ENCODE measurements around the gene MARCHF11. TPM values are rescaled to one million over a fixed set of nuclear protein-coding genes. Genes with fewer than 3 reads are reported as not detected.

The MARCHF11 gene
- total and polyA plus RNA-seq, 2 of the 4 experiments (the other 2 are of a cell fraction) = not detected

- H3K4ac ChIP-seq (ENCODE audit: low read depth, low read length) = no peak overlapping the region
- no peak overlapping the region for H3K9ac ChIP-seq (ENCODE audit: low read depth, low read length)
- no peaks in the 10 kb centered on the region for H4K20me1 ChIP-seq (ENCODE audit: insufficient read depth, low read length)
- H2BK5ac ChIP-seq (ENCODE audit: low read depth, low read length, poor library complexity, severe bottlenecking) = no peak overlapping the region
- dilution Hi-C loops (cut with HindIII; ENCODE audit: low sequenced_read_pairs, unreplicated experiment) (no loop called here), in situ Hi-C loops (cut with MboI; ENCODE audit: low sequenced_read_pairs) (no loop called here), intact Hi-C loops (cut with micrococcal nuclease) (no loop called here)
- no peak overlapping the region for H2AFZ ChIP-seq (replicated peaks; ENCODE audit: low read length, poor library complexity)
- H2AK9ac ChIP-seq (replicated peaks; ENCODE audit: low read depth, low read length, poor library complexity) = no peak overlapping the region
- H2BK15ac ChIP-seq (ENCODE audit: low read depth, low read length) = no peak overlapping the region
- H3K4me1 ChIP-seq (ENCODE audit: control insufficient read depth, insufficient read depth, low read length) = no peaks in the 10 kb centered on the region
- H3K27me3 ChIP-seq (ENCODE audit: control insufficient read depth, insufficient read depth, low read length) = no peaks in the 10 kb centered on the region; the same call in 1 of the 2 replicates
- DNase-seq (no peak), ATAC-seq (ENCODE audit: low read depth) (no peak)
- H3K14ac ChIP-seq (replicated peaks; ENCODE audit: low read depth, low read length) = no peak overlapping the region
- H3K9me1 ChIP-seq (ENCODE audit: insufficient read depth, low read length) = no peaks in the 10 kb centered on the region
- H3K4me3 ChIP-seq (ENCODE audit: insufficient read depth, low read depth, low read length) = no peak overlapping the region
- no TSS peak for BruUV-seq (replicated peaks)
- no peak overlapping the region for H3K56ac ChIP-seq (ENCODE audit: extremely low read depth, insufficient read depth, low read length)
- H2AK5ac ChIP-seq (ENCODE audit: low read depth, low read length) = no peak overlapping the region
- no peak overlapping the region for H2BK120ac ChIP-seq (ENCODE audit: low read depth, low read length)
- TF ChIP-seq CEBPB (IDR thresholded peaks at IDR 0.05; ENCODE audit: low read depth, low read length) (no peak), SMC3 (IDR thresholded peaks at IDR 0.05; ENCODE audit: low read depth, low read length) (no peak), BHLHE40 (IDR thresholded peaks at IDR 0.05; ENCODE audit: low read depth, low read length) (no peak), POLR2A (IDR thresholded peaks at IDR 0.05; ENCODE audit: low read depth, low read length) (no peak), MAFK (IDR thresholded peaks at IDR 0.05; ENCODE audit: low read depth, low read length) (no peak), MXI1 (IDR thresholded peaks at IDR 0.05; ENCODE audit: borderline replicate concordance, low read depth, low read length) (no peak), USF2 (IDR thresholded peaks at IDR 0.05; ENCODE audit: low read depth, low read length) (no peak), CHD1 (IDR thresholded peaks at IDR 0.05; ENCODE audit: low read depth, low read length) (no peak), CTCF (conservative IDR thresholded peaks at IDR 0.05; ENCODE audit: low read depth, low read length) (no peak)
- no peak overlapping the region for H4K5ac ChIP-seq (ENCODE audit: low read depth, low read length)
- H4K8ac ChIP-seq (ENCODE audit: low read depth in 2 of 2, low read length in 2 of 2) = no peak overlapping the region
- no peak overlapping the region for H3K27ac ChIP-seq (ENCODE audit: insufficient read depth, low read length)
- POLR2A ChIA-PET (ENCODE audit: unreplicated experiment) = interaction anchor here (0.6 kb wide), 1 partner anchor 676 kb away, joined by 3 read pairs; no protein-coding TSS in a partner anchor
- no peak overlapping the region for H2BK20ac ChIP-seq (ENCODE audit: low read depth, low read length)
- H3K36me3 ChIP-seq (ENCODE audit: control insufficient read depth, insufficient read depth, low read length) = no peaks in the 10 kb centered on the region
- no peaks in the 10 kb centered on the region for H3K9me3 ChIP-seq (ENCODE audit: control insufficient read depth, insufficient read depth, low read length)
- no peak overlapping the region for H3K23ac ChIP-seq (ENCODE audit: low read depth, low read length)
- CTCF ChIA-PET = no interaction called here
- H3K79me1 ChIP-seq (ENCODE audit: low read depth in 1 of 2, low read length in 2 of 2) = no peaks in the 10 kb centered on the region
- no peak overlapping the region for H3K18ac ChIP-seq (ENCODE audit: low read depth, low read length)
- no peak overlapping the region for H4K91ac ChIP-seq (ENCODE audit: insufficient read depth, low read depth, low read length)
- WGBS, 2 experiments (ENCODE audit: extremely low coverage in 2 of 2, insufficient read length in 1 of 2) = no CpG with 5 or more reads among the region's 2 CpGs
- no peak overlapping the region for H3K4me2 ChIP-seq (ENCODE audit: low read depth, low read length)
Observed at GRCh38 chr5:16066810-16067209, 112.8 kb downstream of the MARCHF11 start.
